Karpas-422 (cell line): ENCODE data around the gene MAMSTR. TPM values are rescaled to one million over a fixed set of nuclear protein-coding genes. Genes with fewer than 3 reads are reported as not detected.

Experiments
- total RNA-seq: library from RNA; depleted of rRNA; stranded (reverse); fragments of >200 nt; shearing (Covaris generic); gene quantifications from 2 replicates; pipeline ENCODE4 v1.2.3, GENCODE V29; 2014; ENCODE audit warnings: low replicate concordance; rRNA removed

The MAMSTR gene
- total RNA-seq, 1 experiment from 2014 or later: 0.78 TPM

Other genes starting within 250 kb of the MAMSTR start
- gene LMTK3, start 207.9 kb downstream of the MAMSTR start, total RNA-seq: 0.54 TPM in 1 of 2 replicates, not detected in the other
- not detected in 2 replicates for gene SULT2B1, start 167.6 kb downstream of the MAMSTR start, total RNA-seq
- gene SPACA4, start 113.0 kb downstream of the MAMSTR start, total RNA-seq: not detected in 2 replicates
- gene FAM83E, start 104.6 kb downstream of the MAMSTR start, total RNA-seq: 1.0 and 1.2 TPM in 2 replicates
- 3,031 and 4,148 TPM in 2 replicates for gene RPL18, start 100.5 kb downstream of the MAMSTR start, total RNA-seq
- 23.0 and 30.6 TPM in 2 replicates for gene SPHK2, start 100.2 kb downstream of the MAMSTR start, total RNA-seq
- gene DBP, start 82.3 kb downstream of the MAMSTR start, total RNA-seq: 8.5 and 16.4 TPM in 2 replicates
- gene CA11, start 73.5 kb downstream of the MAMSTR start, total RNA-seq: not detected in 2 replicates
- gene NTN5, start 46.7 kb downstream of the MAMSTR start, total RNA-seq: 0.83 TPM in 1 of 2 replicates, not detected in the other
- not detected in 2 replicates for gene FUT2, start 23.8 kb downstream of the MAMSTR start, total RNA-seq
- gene RASIP1, start 20.9 kb upstream of the MAMSTR start, total RNA-seq: not detected in 2 replicates
- gene IZUMO1, start 27.2 kb upstream of the MAMSTR start, total RNA-seq: not detected in 2 replicates
- not detected in 2 replicates for gene FUT1, start 32.9 kb upstream of the MAMSTR start, total RNA-seq
- not detected in 2 replicates for gene FGF21, start 35.8 kb upstream of the MAMSTR start, total RNA-seq
- gene BCAT2, start 91.3 kb upstream of the MAMSTR start, total RNA-seq: 45.9 and 74.6 TPM in 2 replicates
- 1.0 and 1.9 TPM in 2 replicates for gene HSD17B14, start 116.8 kb upstream of the MAMSTR start, total RNA-seq
- gene PLEKHA4, start 148.9 kb upstream of the MAMSTR start, total RNA-seq: not detected in 2 replicates
- gene PPP1R15A, start 152.7 kb upstream of the MAMSTR start, total RNA-seq: 22.6 and 31.3 TPM in 2 replicates
- not detected in 2 replicates for gene TULP2, start 179.0 kb upstream of the MAMSTR start, total RNA-seq
- 57.5 and 98.2 TPM in 2 replicates for gene NUCB1, start 180.6 kb upstream of the MAMSTR start, total RNA-seq
- 1.4 and 3.3 TPM in 2 replicates for gene DHDH, start 214.0 kb upstream of the MAMSTR start, total RNA-seq
- gene BAX, start 235.2 kb upstream of the MAMSTR start, total RNA-seq: 93.8 and 164 TPM in 2 replicates
- 6,036 and 6,638 TPM in 2 replicates for gene FTL, start 245.6 kb upstream of the MAMSTR start, total RNA-seq